Astrocyte of the cerebellum (primary cell): ENCODE results near the gene MAMLD1.

ENCODE experiments used
- DNase-seq: peaks from one replicate; pipeline ENCODE4 v3.0.0-alpha.2; 2011; ENCODE audit warnings: low read depth
- H3K4me3 ChIP-seq: 2 replicates; pipeline ENCODE4 v1.5.1; 2011; ENCODE audit warnings: mild to moderate bottlenecking, low read depth, low read length, moderate library complexity
- CTCF ChIP-seq: IDR thresholded peaks from 2 replicates; pipeline ENCODE4 v1.5.1; 2012; ENCODE audit warnings: low read length, low read depth, moderate library complexity, mild to moderate bottlenecking; ENCODE audit errors: missing control alignments
- in situ Hi-C: cut with HindIII; loops from 2 replicates; pipeline ENCODE4 v1.10.0; 2017; ENCODE audit warnings: low sequenced_read_pairs

Gene MAMLD1

GRCh38 chrX:150531467-150531866, 168.3 kb downstream of the MAMLD1 start:
- H3K4me3 ChIP-seq: no peak overlapping the region
- TF ChIP-seq CTCF: no peak
- DNase-seq: no peak
- in situ Hi-C loops: no loop called here

DNA sequence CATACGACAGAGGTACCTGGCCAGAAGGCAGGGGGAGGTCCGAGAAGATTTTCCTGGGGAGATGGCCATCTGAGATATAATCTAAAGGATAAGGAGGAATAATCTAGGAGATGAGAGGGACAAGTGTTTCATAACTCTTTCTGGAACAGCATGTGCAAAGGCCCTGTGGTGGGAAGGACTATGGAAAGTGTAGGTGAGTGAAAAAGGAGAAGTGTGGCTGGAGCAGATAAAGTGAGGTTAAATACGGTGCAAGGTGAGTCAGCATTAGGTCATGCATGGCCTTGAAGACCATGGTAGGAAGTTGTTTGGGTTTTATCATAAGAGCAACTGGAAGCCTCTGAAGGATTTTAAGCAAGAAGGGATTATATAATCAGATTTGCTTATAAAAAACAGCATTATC, 170.7 kb downstream of the MAMLD1 start:
- TF ChIP-seq CTCF: no peak
- H3K4me3 ChIP-seq: no peak overlapping the region
- in situ Hi-C loops: no loop called here
- DNase-seq: no peak

GRCh38 chrX:150536455-150537116, 173.5 kb downstream of the MAMLD1 start:
- H3K4me3 ChIP-seq: no peak overlapping the region
- in situ Hi-C loops: no loop called here
- DNase-seq: no peak
- TF ChIP-seq CTCF: no peak

DNA sequence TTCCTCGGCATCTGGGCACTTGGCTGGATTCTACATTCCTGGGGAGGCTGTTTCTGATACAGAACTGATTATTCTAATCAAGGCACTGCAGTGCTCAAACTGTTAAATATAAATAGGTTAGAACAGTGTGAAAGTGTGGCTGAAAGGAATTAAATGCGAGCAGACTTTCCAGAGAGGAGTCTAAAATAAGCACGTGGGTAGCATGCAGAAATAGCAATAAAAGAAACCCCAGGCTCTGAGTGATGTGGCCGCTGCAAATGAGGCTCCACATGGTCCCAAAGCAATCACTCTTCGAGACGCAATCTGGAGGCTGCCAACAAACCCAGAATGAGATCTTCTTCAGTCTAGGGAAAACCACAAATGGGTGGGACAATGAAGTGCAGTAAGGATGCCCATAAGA, 174.7 kb downstream of the MAMLD1 start:
- no peak overlapping the region for H3K4me3 ChIP-seq
- no peak for DNase-seq
- in situ Hi-C loops: no loop called here
- TF ChIP-seq CTCF: no peak

GRCh38 chrX:150540965-150541364, 177.8 kb downstream of the MAMLD1 start:
- in situ Hi-C loops: no loop called here
- no peak for TF ChIP-seq CTCF
- H3K4me3 ChIP-seq: no peak overlapping the region
- no peak for DNase-seq

- no peak overlapping the region for H3K4me3 ChIP-seq
- in situ Hi-C loops: no loop called here
- no peak for TF ChIP-seq CTCF
- no peak for DNase-seq
These were observed 179.7 kb downstream of the MAMLD1 start for GRCh38 chrX:150542846-150543229.
